SU-DHL-6 (cell line): ENCODE measurements around the gene CDH11.

Source experiments
- H2AFZ ChIP-seq: fragments of 200-600 bp; sonication (generic); 2 replicates; pipeline ENCODE4 v1.6.1; 2014; ENCODE audit warnings: low read depth, mild to moderate bottlenecking, moderate library complexity, mixed read lengths, antibody characterized with exemption, low read length; ENCODE audit not compliant: severe bottlenecking
- H3F3A ChIP-seq: fragments of 200-600 bp; shearing (Covaris generic); 2 replicates; pipeline ENCODE4 v1.6.0; 2016; ENCODE audit warnings: antibody characterized with exemption, mild to moderate bottlenecking; ENCODE audit not compliant: insufficient read depth
- H3K27ac ChIP-seq: fragments of 200-600 bp; sonication (generic); 2 replicates; pipeline ENCODE4 v1.5.1; 2016; ENCODE audit warnings: low read depth, mild to moderate bottlenecking, low read length, moderate library complexity, mixed read lengths
- H3K27me3 ChIP-seq: fragments of 200-600 bp; sonication (generic), shearing (Covaris generic); 2 replicates; pipeline ENCODE4 v1.6.0; 2014; ENCODE audit warnings: mild to moderate bottlenecking, low read length
- H3K36me3 ChIP-seq: fragments of 200-600 bp; sonication (generic); 2 replicates; pipeline ENCODE4 v1.6.1; 2014; ENCODE audit warnings: mild to moderate bottlenecking, low read length, mixed read lengths
- H3K4me2 ChIP-seq: fragments of 300-600, 200-600 bp; shearing (Covaris generic), sonication (generic); 2 replicates; pipeline ENCODE4 v1.6.0; 2014; ENCODE audit warnings: low read length, low read depth, mild to moderate bottlenecking; ENCODE audit not compliant: poor library complexity, severe bottlenecking
- H3K4me3 ChIP-seq: fragments of 200-600 bp; sonication (generic); 2 replicates; pipeline ENCODE4 v1.5.1; 2014; ENCODE audit warnings: antibody characterized with exemption, low read length, mild to moderate bottlenecking, mixed read lengths; ENCODE audit not compliant: insufficient read depth, poor library complexity, severe bottlenecking
- H3K79me2 ChIP-seq: fragments of 200-600 bp; sonication (generic); 2 replicates; pipeline ENCODE4 v1.6.1; 2014; ENCODE audit warnings: mild to moderate bottlenecking, low read length, moderate library complexity; ENCODE audit not compliant: insufficient read depth
- H3K9ac ChIP-seq: fragments of 200-600 bp; sonication (generic); 2 replicates; pipeline ENCODE4 v1.7.0; 2014; ENCODE audit warnings: mild to moderate bottlenecking, low read length
- H3K9me2 ChIP-seq: fragments of 200-600 bp; sonication (generic); replicated peaks from 2 replicates; pipeline ENCODE4 v1.6.1; 2014; ENCODE audit warnings: low read length; ENCODE audit not compliant: insufficient read depth
- H3K9me3 ChIP-seq: fragments of 200-600 bp; sonication (generic); 2 replicates; pipeline ENCODE4 v1.6.1; 2014; ENCODE audit warnings: low read length, mixed read lengths; ENCODE audit not compliant: insufficient read depth
- H4K20me1 ChIP-seq: fragments of 200-600 bp; sonication (generic); 2 replicates; pipeline ENCODE4 v1.6.1; 2014; ENCODE audit warnings: low read depth, mild to moderate bottlenecking, antibody characterized with exemption, low read length, moderate library complexity, mixed read lengths
- EZH2phosphoT487 ChIP-seq: fragments of 200-600 bp; sonication (generic), shearing (Covaris generic); conservative IDR thresholded peaks from 2 replicates; pipeline ENCODE4 v1.6.1; 2018; ENCODE audit warnings: mild to moderate bottlenecking, antibody characterized with exemption, low read length, moderate library complexity, mixed read lengths
- TF ChIP-seq, protein P1 (sequence below): fragments of 200-600 bp; sonication (generic); IDR thresholded peaks from one replicate; pipeline ENCODE4 v1.5.1; 2017; ENCODE audit warnings: antibody characterized with exemption, mild to moderate bottlenecking, low read length, moderate library complexity; ENCODE audit not compliant: insufficient read depth, poor library complexity, severe bottlenecking

The CDH11 gene

DNA sequence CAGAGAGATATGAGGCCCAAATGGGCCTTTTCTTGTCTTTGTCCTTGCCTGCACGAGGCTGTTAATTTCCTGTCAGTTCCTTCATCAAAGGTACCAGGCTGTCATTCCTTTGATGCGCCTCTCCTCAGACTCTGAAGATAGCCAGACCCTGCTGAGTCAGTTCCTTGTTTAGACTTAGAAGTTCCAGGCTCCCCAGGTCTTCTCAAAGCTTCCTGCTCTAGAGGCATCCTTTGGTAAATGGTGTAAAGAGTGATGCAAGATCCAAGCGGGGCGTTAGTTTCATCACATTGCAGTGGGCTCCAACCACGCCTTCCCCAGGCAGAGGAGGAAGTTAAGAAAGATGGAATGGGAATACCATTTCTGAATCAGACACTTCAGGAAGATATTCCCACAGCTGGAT, 4.0 kb upstream of the CDH11 start:
- TF ChIP-seq EZH2phosphoT487: no peak
- TF ChIP-seq, protein P1, sequence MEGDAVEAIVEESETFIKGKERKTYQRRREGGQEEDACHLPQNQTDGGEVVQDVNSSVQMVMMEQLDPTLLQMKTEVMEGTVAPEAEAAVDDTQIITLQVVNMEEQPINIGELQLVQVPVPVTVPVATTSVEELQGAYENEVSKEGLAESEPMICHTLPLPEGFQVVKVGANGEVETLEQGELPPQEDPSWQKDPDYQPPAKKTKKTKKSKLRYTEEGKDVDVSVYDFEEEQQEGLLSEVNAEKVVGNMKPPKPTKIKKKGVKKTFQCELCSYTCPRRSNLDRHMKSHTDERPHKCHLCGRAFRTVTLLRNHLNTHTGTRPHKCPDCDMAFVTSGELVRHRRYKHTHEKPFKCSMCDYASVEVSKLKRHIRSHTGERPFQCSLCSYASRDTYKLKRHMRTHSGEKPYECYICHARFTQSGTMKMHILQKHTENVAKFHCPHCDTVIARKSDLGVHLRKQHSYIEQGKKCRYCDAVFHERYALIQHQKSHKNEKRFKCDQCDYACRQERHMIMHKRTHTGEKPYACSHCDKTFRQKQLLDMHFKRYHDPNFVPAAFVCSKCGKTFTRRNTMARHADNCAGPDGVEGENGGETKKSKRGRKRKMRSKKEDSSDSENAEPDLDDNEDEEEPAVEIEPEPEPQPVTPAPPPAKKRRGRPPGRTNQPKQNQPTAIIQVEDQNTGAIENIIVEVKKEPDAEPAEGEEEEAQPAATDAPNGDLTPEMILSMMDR: no peak
- no peak overlapping the region for H3K4me2 ChIP-seq

DNA sequence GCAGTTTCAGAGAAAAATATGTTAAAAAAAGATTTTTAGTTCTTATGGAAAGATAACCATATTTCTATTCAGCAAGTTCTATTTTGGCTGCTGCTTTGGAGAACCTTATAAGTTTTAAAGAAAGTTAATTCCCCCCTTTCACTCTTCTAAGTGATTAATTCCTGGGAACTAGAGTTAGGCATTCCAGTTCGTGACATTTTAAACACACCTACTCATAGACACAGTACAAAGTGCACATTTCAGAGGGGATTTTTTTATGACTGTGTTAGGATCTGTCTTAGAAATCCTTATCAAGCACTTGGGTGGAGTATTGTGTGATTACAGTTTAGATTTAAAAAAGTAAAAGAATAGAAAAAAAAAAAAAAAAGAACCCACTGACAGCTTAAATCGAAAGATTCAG, 3.5 kb upstream of the CDH11 start:
- no peak overlapping the region for H3K4me3 ChIP-seq
- H3K27me3 ChIP-seq: no peaks in the 10 kb centered on the region
- H3K79me2 ChIP-seq: no peaks in the 10 kb centered on the region
- no peaks in the 10 kb centered on the region for H3K9me2 ChIP-seq
- no peak for TF ChIP-seq EZH2phosphoT487
- TF ChIP-seq, protein P1: no peak
- no peak overlapping the region for H3K9ac ChIP-seq
- no peaks in the 10 kb centered on the region for H3K9me3 ChIP-seq
- no peak overlapping the region for H3K4me2 ChIP-seq
- no peaks in the 10 kb centered on the region for H4K20me1 ChIP-seq
- no peak overlapping the region for H2AFZ ChIP-seq
- no peaks in the 10 kb centered on the region for H3F3A ChIP-seq
- no peaks in the 10 kb centered on the region for H3K36me3 ChIP-seq
- H3K27ac ChIP-seq: no peak overlapping the region

More for the DNA sequence above, 4.0 kb upstream of the CDH11 start:
- Histone ChIP-seq H4K20me1 (no peaks in the 10 kb centered on the region), H3K27me3 (no peaks in the 10 kb centered on the region), H3K36me3 (no peaks in the 10 kb centered on the region), H2AFZ (no peak overlapping the region), H3K4me3 (no peak overlapping the region), H3F3A (no peaks in the 10 kb centered on the region), H3K27ac (no peak overlapping the region), H3K9me3 (no peaks in the 10 kb centered on the region), H3K79me2 (no peaks in the 10 kb centered on the region), H3K9me2 (no peaks in the 10 kb centered on the region), H3K9ac (no peak overlapping the region)

DNA sequence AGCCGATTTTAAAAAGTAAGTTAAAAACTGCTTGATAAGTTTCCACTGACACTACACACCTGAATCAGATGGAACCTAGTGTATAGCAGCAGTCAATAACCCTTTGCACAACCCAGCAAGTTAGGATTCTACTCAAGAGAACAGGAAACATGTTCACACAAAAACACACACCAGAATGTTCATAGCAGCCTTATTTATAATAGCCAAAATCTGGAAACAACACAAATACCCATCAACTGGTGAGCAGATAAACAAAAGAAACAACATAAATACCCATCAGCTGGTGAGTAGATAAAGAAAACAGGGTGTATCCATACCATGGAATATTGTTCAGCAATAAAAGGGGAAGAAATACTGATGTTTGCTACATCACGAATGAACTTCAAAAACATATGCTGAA, 2.7 kb upstream of the CDH11 start:
- H3K9me2 ChIP-seq: no peaks in the 10 kb centered on the region
- H3K9me3 ChIP-seq: no peaks in the 10 kb centered on the region
- no peaks in the 10 kb centered on the region for H4K20me1 ChIP-seq
- no peaks in the 10 kb centered on the region for H3K79me2 ChIP-seq
- no peaks in the 10 kb centered on the region for H3F3A ChIP-seq
- H3K36me3 ChIP-seq: no peaks in the 10 kb centered on the region
- no peak overlapping the region for H3K27ac ChIP-seq
- TF ChIP-seq EZH2phosphoT487: no peak
- TF ChIP-seq, protein P1: no peak
- no peak overlapping the region for H3K4me2 ChIP-seq
- no peaks in the 10 kb centered on the region for H3K27me3 ChIP-seq
- no peak overlapping the region for H2AFZ ChIP-seq
- H3K9ac ChIP-seq: no peak overlapping the region
- no peak overlapping the region for H3K4me3 ChIP-seq

DNA sequence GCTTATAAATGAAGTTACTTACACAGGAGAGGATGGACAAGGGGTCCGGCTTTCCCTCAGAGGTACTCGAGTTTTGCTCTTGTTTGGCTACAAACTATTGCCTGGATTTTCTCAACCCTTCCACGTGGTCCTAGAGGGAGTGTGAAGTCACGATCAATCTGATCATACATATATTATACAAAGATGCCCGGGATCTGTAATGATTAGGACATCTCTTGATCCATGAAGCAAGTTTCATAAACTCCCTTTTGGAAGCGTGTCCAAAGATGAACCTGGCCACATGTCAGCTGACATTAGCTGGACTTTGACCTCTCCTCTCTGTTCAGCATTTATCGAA, 2.3 kb upstream of the CDH11 start:
- H3K9me2 ChIP-seq: no peaks in the 10 kb centered on the region
- H3K4me3 ChIP-seq: no peak overlapping the region
- H3K4me2 ChIP-seq: no peak overlapping the region
- H3K27ac ChIP-seq: no peak overlapping the region
- no peak overlapping the region for H3K9ac ChIP-seq
- no peak overlapping the region for H2AFZ ChIP-seq
- no peaks in the 10 kb centered on the region for H3K27me3 ChIP-seq
- no peaks in the 10 kb centered on the region for H3K9me3 ChIP-seq
- TF ChIP-seq, protein P1: no peak
- no peak for TF ChIP-seq EZH2phosphoT487
- H3K79me2 ChIP-seq: no peaks in the 10 kb centered on the region
- no peaks in the 10 kb centered on the region for H3K36me3 ChIP-seq
- no peaks in the 10 kb centered on the region for H4K20me1 ChIP-seq
- no peaks in the 10 kb centered on the region for H3F3A ChIP-seq
